ENCODE data around the gene RUNX3.

Gene RUNX3

DNA sequence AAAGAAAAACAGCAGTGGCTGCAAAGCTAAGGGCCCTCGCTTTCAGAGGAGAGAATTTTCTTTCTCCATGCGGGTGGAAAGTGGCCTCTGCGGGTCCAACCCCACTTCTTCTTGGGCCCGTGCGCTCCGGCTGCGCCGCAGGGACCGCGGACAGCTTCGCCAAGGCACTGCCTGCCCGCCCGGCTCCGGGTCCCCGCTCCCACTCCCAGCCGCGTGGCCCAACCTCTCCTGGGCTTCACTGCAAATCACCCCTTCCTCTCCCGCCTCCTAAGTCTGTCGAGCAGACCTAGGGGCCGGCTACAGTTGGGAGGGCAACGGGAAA lies 1.0 kb upstream of the RUNX3 start:
- TF ChIP-seq TCF12 (IDR thresholded peaks at IDR 0.05; ENCODE audit: low read depth) (no peak), YY1 (IDR thresholded peaks at IDR 0.05; ENCODE audit: low read depth) (no peak), ZBTB7A (IDR thresholded peaks at IDR 0.05; ENCODE audit: low read depth) (no peak), CREB1 (IDR thresholded peaks at IDR 0.05; ENCODE audit: low read depth) (no peak), TEAD4 (IDR thresholded peaks at IDR 0.05) (no peak), FOXM1 (IDR thresholded peaks at IDR 0.05; ENCODE audit: borderline replicate concordance, low read depth) (no peak), EP300 (IDR thresholded peaks at IDR 0.05; ENCODE audit: borderline replicate concordance) (no peak), RAD21 (IDR thresholded peaks at IDR 0.05; ENCODE audit: low read depth) (no peak), EGR1 (IDR thresholded peaks at IDR 0.05) (no peak), NFIC (IDR thresholded peaks at IDR 0.05) (no peak), TAF1 (IDR thresholded peaks at IDR 0.05; ENCODE audit: low read depth) (no peak), CEBPB (IDR thresholded peaks at IDR 0.05) (no peak)
- TF ChIP-seq, protein P1, sequence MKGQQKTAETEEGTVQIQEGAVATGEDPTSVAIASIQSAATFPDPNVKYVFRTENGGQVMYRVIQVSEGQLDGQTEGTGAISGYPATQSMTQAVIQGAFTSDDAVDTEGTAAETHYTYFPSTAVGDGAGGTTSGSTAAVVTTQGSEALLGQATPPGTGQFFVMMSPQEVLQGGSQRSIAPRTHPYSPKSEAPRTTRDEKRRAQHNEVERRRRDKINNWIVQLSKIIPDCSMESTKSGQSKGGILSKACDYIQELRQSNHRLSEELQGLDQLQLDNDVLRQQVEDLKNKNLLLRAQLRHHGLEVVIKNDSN (IDR thresholded peaks at IDR 0.05): no peak
- TF ChIP-seq, protein P2, sequence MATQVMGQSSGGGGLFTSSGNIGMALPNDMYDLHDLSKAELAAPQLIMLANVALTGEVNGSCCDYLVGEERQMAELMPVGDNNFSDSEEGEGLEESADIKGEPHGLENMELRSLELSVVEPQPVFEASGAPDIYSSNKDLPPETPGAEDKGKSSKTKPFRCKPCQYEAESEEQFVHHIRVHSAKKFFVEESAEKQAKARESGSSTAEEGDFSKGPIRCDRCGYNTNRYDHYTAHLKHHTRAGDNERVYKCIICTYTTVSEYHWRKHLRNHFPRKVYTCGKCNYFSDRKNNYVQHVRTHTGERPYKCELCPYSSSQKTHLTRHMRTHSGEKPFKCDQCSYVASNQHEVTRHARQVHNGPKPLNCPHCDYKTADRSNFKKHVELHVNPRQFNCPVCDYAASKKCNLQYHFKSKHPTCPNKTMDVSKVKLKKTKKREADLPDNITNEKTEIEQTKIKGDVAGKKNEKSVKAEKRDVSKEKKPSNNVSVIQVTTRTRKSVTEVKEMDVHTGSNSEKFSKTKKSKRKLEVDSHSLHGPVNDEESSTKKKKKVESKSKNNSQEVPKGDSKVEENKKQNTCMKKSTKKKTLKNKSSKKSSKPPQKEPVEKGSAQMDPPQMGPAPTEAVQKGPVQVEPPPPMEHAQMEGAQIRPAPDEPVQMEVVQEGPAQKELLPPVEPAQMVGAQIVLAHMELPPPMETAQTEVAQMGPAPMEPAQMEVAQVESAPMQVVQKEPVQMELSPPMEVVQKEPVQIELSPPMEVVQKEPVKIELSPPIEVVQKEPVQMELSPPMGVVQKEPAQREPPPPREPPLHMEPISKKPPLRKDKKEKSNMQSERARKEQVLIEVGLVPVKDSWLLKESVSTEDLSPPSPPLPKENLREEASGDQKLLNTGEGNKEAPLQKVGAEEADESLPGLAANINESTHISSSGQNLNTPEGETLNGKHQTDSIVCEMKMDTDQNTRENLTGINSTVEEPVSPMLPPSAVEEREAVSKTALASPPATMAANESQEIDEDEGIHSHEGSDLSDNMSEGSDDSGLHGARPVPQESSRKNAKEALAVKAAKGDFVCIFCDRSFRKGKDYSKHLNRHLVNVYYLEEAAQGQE (IDR thresholded peaks at IDR 0.05; ENCODE audit: low read depth): no peak
- TF ChIP-seq, protein P3, sequence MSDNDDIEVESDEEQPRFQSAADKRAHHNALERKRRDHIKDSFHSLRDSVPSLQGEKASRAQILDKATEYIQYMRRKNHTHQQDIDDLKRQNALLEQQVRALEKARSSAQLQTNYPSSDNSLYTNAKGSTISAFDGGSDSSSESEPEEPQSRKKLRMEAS (IDR thresholded peaks at IDR 0.05): no peak

DNA sequence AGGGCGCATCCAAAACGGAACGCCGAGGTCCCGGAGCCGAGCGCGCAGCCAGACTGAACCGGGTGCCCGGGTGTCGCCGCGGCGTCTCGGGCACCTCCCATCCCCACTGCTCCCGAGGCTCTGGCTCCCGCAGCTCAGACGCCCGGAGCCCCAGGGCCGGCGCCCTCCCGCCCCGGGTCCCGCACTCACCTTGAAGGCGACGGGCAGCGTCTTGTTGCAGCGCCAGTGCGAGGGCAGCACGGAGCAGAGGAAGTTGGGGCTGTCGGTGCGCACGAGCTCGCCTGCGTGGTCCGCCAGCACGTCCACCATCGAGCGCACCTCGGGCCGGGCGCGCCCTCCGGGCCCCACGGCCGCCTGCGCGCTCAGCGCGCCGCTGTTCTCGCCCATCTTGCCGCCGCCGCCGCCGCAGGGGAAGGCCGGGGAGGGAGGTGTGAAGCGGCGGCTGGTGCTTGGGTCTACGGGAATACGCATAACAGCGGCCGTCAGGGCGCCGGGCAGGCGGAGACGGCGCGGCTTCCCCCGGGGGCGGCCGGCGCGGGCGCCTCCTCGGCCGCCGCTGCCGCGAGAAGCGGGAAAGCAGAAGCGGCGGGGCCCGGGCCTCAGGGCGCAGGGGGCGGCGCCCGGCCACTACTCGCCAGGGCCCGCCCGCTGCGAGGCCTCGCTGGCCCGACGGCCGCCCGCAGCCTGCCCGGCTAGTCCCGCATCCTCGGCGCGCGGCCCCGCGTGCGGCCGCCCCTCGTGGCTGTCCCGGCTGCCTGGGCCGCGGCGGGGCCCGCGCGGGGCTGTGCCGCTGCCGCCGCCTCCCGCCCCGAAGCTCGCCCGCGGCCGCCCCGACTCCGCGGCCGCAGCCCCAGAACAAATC lies 447 bp downstream of the RUNX3 start:
- TF ChIP-seq, protein P1 (IDR thresholded peaks at IDR 0.05): no peak
- no peak for TF ChIP-seq CREB1 (IDR thresholded peaks at IDR 0.05; ENCODE audit: low read depth)
- TF ChIP-seq CEBPB (IDR thresholded peaks at IDR 0.05): no peak
- TF ChIP-seq, protein P3 (IDR thresholded peaks at IDR 0.05): no peak; the same call in 1 of the 2 replicates
- TF ChIP-seq EP300 (IDR thresholded peaks at IDR 0.05; ENCODE audit: borderline replicate concordance): no peak
- no peak for TF ChIP-seq NFIC (IDR thresholded peaks at IDR 0.05)

DNA sequence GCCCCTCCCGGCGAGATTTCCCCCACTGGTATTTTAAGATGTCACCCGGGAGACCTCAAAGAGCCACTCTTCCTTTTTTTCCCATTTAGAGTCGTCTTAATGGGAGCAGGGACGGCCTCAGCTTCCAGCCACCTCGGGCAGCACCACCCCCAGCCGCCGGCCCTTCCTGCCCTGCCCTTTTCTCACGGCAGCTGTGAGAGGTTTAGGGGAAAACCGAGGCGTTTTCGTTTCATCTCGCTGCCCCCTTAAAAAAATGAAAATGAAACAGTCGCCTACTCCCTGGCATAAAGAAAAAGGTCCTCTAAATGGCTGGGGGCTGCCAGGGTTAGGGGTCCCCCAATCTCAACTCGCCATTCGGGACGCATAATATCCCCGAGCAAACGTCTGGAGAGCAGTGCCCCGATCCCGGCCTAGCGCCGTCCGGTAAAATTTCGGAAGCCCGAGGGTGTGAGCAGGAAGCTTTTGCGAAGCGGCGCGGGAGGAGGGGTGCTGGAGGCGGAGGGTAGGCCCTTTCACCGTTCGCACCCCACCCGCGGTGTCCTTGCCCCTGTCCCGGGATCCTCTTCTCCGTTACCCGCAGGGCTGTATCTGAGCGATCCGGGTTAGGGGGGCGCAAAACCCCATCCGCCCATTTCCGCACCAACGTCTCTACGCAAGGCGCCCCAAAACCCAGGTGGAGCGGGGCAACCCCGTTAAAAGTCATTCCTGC lies 1.2 kb downstream of the RUNX3 start:
- no peak; the same call in 1 of the 2 replicates for TF ChIP-seq ZBTB7A (IDR thresholded peaks at IDR 0.05; ENCODE audit: low read depth)
- TF ChIP-seq, protein P3 (IDR thresholded peaks at IDR 0.05): no peak
- TF ChIP-seq, protein P2 (IDR thresholded peaks at IDR 0.05; ENCODE audit: low read depth): no peak
- no peak for TF ChIP-seq CREB1 (IDR thresholded peaks at IDR 0.05; ENCODE audit: low read depth)
- no peak for TF ChIP-seq RAD21 (IDR thresholded peaks at IDR 0.05; ENCODE audit: low read depth)
- TF ChIP-seq EP300 (IDR thresholded peaks at IDR 0.05; ENCODE audit: borderline replicate concordance): no peak
- TF ChIP-seq TEAD4 (IDR thresholded peaks at IDR 0.05): no peak
- TF ChIP-seq FOXM1 (IDR thresholded peaks at IDR 0.05; ENCODE audit: borderline replicate concordance, low read depth): no peak
- TF ChIP-seq TAF1 (IDR thresholded peaks at IDR 0.05; ENCODE audit: low read depth): no peak
- no peak for TF ChIP-seq CEBPB (IDR thresholded peaks at IDR 0.05)
- TF ChIP-seq NFIC (IDR thresholded peaks at IDR 0.05): no peak
- no peak for TF ChIP-seq TCF12 (IDR thresholded peaks at IDR 0.05; ENCODE audit: low read depth)
- TF ChIP-seq YY1 (IDR thresholded peaks at IDR 0.05; ENCODE audit: low read depth): no peak
- TF ChIP-seq, protein P1 (IDR thresholded peaks at IDR 0.05): no peak
- TF ChIP-seq EGR1 (IDR thresholded peaks at IDR 0.05): no peak

DNA sequence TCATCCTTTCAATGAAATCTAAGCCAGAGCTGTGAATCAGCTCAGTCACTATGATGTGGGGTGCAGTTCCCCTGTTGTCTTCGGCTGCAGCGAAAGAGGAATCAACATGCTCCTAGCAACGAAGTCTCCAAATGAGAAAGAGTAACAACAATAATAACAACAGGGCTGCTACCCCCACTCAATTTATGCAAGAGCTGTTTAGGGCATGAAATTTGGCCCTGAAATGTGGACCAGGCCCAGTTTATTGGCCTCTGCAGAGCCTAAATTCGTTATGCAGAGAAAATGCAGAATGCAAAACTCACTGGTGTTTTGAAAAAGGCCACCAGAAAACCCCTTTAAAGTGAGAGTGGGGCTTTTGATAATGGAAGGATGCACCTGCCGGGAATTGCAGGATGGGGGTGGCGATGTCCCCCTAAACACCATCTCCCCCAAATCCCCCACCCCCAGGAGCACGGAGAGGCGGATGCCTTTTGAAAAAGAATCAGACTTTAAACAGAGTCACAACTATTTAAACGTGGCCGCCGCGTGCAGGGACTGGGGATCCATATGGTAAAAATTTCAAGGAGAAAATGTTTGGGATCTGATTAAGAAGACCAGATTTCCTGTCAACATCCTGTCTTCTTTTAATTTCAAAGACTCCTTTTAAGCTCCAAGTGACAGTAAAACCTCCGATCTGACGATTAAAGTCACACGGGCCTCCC lies 1.9 kb downstream of the RUNX3 start:
- TF ChIP-seq CREB1 (IDR thresholded peaks at IDR 0.05; ENCODE audit: low read depth): no peak
